DOHH2 (cell line): ENCODE results near the gene POU4F3.

ENCODE experiments used
- H3F3A ChIP-seq: fragments of 200-600 bp; sonication (generic), shearing (Covaris generic); 2 replicates; pipeline ENCODE4 v1.6.0; 2016; ENCODE audit warnings: antibody characterized with exemption, mild to moderate bottlenecking; ENCODE audit not compliant: control insufficient read depth, insufficient read depth
- H3K27ac ChIP-seq: fragments of 200-600 bp; sonication (generic); 2 replicates; pipeline ENCODE4 v1.5.1; 2014; ENCODE audit warnings: low read depth, mild to moderate bottlenecking, low read length, moderate library complexity
- H3K27me3 ChIP-seq: fragments of 200-600 bp; sonication (generic); 2 replicates; pipeline ENCODE4 v1.6.1; 2014; ENCODE audit warnings: mild to moderate bottlenecking, low read length, mixed read lengths; ENCODE audit not compliant: control insufficient read depth
- H3K36me3 ChIP-seq: fragments of 200-600 bp; sonication (generic); 2 replicates; pipeline ENCODE4 v1.6.1; 2014; ENCODE audit warnings: mild to moderate bottlenecking, low read length, moderate library complexity, mixed read lengths; ENCODE audit not compliant: control insufficient read depth
- H3K4me1 ChIP-seq: fragments of 200-600 bp; sonication (generic); 2 replicates; pipeline ENCODE4 v1.6.1; 2014; ENCODE audit warnings: mild to moderate bottlenecking, low read length, mixed read lengths; ENCODE audit not compliant: control insufficient read depth
- H3K4me2 ChIP-seq: fragments of 200-600 bp; sonication (generic); 2 replicates; pipeline ENCODE4 v1.6.0; 2014; ENCODE audit warnings: mild to moderate bottlenecking, low read length, moderate library complexity
- H3K4me3 ChIP-seq: fragments of 200-600 bp; sonication (generic); 2 replicates; pipeline ENCODE4 v1.5.1; 2014; ENCODE audit warnings: mild to moderate bottlenecking, low read length, mixed read lengths
- H3K79me2 ChIP-seq: fragments of 200-600 bp; sonication (generic); 2 replicates; pipeline ENCODE4 v1.6.1; 2014; ENCODE audit warnings: mild to moderate bottlenecking, low read length, mixed read lengths; ENCODE audit not compliant: control insufficient read depth
- H3K9me2 ChIP-seq: fragments of 200-600 bp; sonication (generic); replicated peaks from 2 replicates; pipeline ENCODE4 v1.6.1; 2014; ENCODE audit warnings: mild to moderate bottlenecking, low read length, mixed read lengths; ENCODE audit not compliant: control insufficient read depth
- H3K9me3 ChIP-seq: fragments of 200-600 bp; sonication (generic); 2 replicates; pipeline ENCODE4 v1.6.1; 2014; ENCODE audit warnings: antibody characterized with exemption, low read length, mixed read lengths; ENCODE audit not compliant: control insufficient read depth, insufficient read depth
- H4K20me1 ChIP-seq: fragments of 200-600 bp; sonication (generic); 2 replicates; pipeline ENCODE4 v1.6.0; 2014; ENCODE audit warnings: low read depth, mild to moderate bottlenecking, antibody characterized with exemption, low read length, moderate library complexity; ENCODE audit not compliant: control insufficient read depth, insufficient read depth
- CTCF ChIP-seq: fragments of 200-600 bp; sonication (generic); IDR thresholded peaks from one replicate; pipeline ENCODE4 v1.5.1; 2014; ENCODE audit warnings: antibody characterized with exemption, mild to moderate bottlenecking, low read depth, low read length; ENCODE audit not compliant: poor library complexity, severe bottlenecking
- EZH2phosphoT487 ChIP-seq: fragments of 200-600 bp; sonication (generic); IDR thresholded peaks from 2 replicates; pipeline ENCODE4 v1.6.1; 2017; ENCODE audit warnings: borderline replicate concordance, mild to moderate bottlenecking, antibody characterized with exemption, low read length, moderate library complexity, mixed read lengths

Gene POU4F3

GRCh38 chr5:146376821-146377220, 38.2 kb downstream of the POU4F3 start:
- H3K79me2 ChIP-seq: no peaks in the 10 kb centered on the region
- H3F3A ChIP-seq: no peaks in the 10 kb centered on the region
- H3K9me3 ChIP-seq: no peaks in the 10 kb centered on the region
- no peaks in the 10 kb centered on the region for H3K9me2 ChIP-seq
- TF ChIP-seq EZH2phosphoT487 (no peak), CTCF (no peak)
- H4K20me1 ChIP-seq: no peaks in the 10 kb centered on the region
- no peaks in the 10 kb centered on the region for H3K27me3 ChIP-seq
- no peaks in the 10 kb centered on the region for H3K4me1 ChIP-seq
- H3K4me2 ChIP-seq: no peak overlapping the region
- H3K36me3 ChIP-seq: no peaks in the 10 kb centered on the region
- H3K27ac ChIP-seq: no peak overlapping the region
- H3K4me3 ChIP-seq: no peak overlapping the region

- H3K27me3 ChIP-seq: no peaks in the 10 kb centered on the region
- no peaks in the 10 kb centered on the region for H3K36me3 ChIP-seq
- H3K4me3 ChIP-seq: no peak overlapping the region
- no peaks in the 10 kb centered on the region for H3F3A ChIP-seq
- H3K27ac ChIP-seq: no peak overlapping the region
- no peaks in the 10 kb centered on the region for H3K9me2 ChIP-seq
- TF ChIP-seq EZH2phosphoT487 (no peak), CTCF (no peak)
- no peak overlapping the region for H3K4me2 ChIP-seq
- no peaks in the 10 kb centered on the region for H4K20me1 ChIP-seq
- H3K9me3 ChIP-seq: no peaks in the 10 kb centered on the region
- H3K4me1 ChIP-seq: no peaks in the 10 kb centered on the region
- no peaks in the 10 kb centered on the region for H3K79me2 ChIP-seq
These were observed 40.3 kb downstream of the POU4F3 start for GRCh38 chr5:146378986-146379385.

GRCh38 chr5:146380714-146381113, 42.1 kb downstream of the POU4F3 start:
- H3K4me2 ChIP-seq: no peak overlapping the region
- no peak overlapping the region for H3K27ac ChIP-seq
- H4K20me1 ChIP-seq: no peaks in the 10 kb centered on the region
- no peaks in the 10 kb centered on the region for H3F3A ChIP-seq
- no peaks in the 10 kb centered on the region for H3K27me3 ChIP-seq
- no peaks in the 10 kb centered on the region for H3K79me2 ChIP-seq
- H3K9me2 ChIP-seq: no peaks in the 10 kb centered on the region
- TF ChIP-seq EZH2phosphoT487 (no peak), CTCF (no peak)
- H3K36me3 ChIP-seq: no peaks in the 10 kb centered on the region
- no peak overlapping the region for H3K4me3 ChIP-seq
- no peaks in the 10 kb centered on the region for H3K9me3 ChIP-seq
- H3K4me1 ChIP-seq: no peaks in the 10 kb centered on the region

GRCh38 chr5:146388386-146388785, 49.7 kb downstream of the POU4F3 start:
- H3K9me3 ChIP-seq: no peaks in the 10 kb centered on the region
- no peak overlapping the region for H3K4me2 ChIP-seq
- H3K4me3 ChIP-seq: no peak overlapping the region
- H3K9me2 ChIP-seq: no peaks in the 10 kb centered on the region
- no peak overlapping the region for H3K27ac ChIP-seq
- H3F3A ChIP-seq: no peaks in the 10 kb centered on the region
- H3K4me1 ChIP-seq: no peaks in the 10 kb centered on the region
- H3K79me2 ChIP-seq: no peaks in the 10 kb centered on the region
- no peak for TF ChIP-seq CTCF
- TF ChIP-seq EZH2phosphoT487: no peak
- no peaks in the 10 kb centered on the region for H3K36me3 ChIP-seq
- H4K20me1 ChIP-seq: no peaks in the 10 kb centered on the region
- H3K27me3 ChIP-seq: peaks cover 3% of the 10 kb centered on the region
